Measurements from ENCODE around the gene HDHD2. TPM values are rescaled to one million over a fixed set of nuclear protein-coding genes. Genes with fewer than 3 reads are reported as not detected.
A peak's percentile ranks its signal among the peaks of the same experiment; 100 is the strongest.

Gene HDHD2
- total and polyA plus RNA-seq, 2 of the 13 experiments (the other 11 are each of a cell fraction or from before 2014, with no cell fraction given) = 10.2 to 34.7 TPM

DNA sequence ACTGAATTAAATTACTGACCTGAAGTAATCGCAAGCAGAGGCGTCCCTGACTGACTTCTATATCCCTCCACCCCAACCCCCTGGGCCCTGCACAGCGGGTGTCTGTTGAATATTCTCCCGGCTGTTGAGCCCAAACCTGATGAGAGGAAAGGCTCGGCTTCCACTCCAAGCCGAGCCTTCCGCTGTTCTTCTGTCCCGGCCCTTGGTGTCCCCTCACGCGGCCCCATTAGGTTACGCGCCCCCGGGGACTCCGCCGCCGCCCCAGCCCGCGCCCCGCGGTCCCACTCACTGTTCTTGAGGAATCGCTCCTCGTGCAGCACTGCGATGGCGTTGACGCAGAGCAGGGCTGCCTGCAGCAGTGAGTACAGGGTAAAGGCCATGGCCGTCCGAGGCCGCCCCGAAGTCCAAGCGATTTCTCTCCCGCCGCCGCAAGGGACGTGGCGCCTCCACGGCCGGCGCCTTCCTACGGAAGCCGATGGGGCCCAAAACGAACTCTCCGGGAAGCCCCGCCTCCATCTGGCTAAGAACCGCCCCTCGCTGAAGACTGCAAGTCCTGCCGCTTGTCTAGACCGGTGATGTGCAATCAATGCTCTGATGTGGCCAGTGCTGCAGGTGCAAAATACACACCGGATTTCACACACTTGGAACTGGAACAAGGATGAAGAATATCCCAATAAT is 25.7 kb upstream of the HDHD2 start, which contains the start of gene IER3IP1 (continued):
- TF ChIP-seq, protein P1, sequence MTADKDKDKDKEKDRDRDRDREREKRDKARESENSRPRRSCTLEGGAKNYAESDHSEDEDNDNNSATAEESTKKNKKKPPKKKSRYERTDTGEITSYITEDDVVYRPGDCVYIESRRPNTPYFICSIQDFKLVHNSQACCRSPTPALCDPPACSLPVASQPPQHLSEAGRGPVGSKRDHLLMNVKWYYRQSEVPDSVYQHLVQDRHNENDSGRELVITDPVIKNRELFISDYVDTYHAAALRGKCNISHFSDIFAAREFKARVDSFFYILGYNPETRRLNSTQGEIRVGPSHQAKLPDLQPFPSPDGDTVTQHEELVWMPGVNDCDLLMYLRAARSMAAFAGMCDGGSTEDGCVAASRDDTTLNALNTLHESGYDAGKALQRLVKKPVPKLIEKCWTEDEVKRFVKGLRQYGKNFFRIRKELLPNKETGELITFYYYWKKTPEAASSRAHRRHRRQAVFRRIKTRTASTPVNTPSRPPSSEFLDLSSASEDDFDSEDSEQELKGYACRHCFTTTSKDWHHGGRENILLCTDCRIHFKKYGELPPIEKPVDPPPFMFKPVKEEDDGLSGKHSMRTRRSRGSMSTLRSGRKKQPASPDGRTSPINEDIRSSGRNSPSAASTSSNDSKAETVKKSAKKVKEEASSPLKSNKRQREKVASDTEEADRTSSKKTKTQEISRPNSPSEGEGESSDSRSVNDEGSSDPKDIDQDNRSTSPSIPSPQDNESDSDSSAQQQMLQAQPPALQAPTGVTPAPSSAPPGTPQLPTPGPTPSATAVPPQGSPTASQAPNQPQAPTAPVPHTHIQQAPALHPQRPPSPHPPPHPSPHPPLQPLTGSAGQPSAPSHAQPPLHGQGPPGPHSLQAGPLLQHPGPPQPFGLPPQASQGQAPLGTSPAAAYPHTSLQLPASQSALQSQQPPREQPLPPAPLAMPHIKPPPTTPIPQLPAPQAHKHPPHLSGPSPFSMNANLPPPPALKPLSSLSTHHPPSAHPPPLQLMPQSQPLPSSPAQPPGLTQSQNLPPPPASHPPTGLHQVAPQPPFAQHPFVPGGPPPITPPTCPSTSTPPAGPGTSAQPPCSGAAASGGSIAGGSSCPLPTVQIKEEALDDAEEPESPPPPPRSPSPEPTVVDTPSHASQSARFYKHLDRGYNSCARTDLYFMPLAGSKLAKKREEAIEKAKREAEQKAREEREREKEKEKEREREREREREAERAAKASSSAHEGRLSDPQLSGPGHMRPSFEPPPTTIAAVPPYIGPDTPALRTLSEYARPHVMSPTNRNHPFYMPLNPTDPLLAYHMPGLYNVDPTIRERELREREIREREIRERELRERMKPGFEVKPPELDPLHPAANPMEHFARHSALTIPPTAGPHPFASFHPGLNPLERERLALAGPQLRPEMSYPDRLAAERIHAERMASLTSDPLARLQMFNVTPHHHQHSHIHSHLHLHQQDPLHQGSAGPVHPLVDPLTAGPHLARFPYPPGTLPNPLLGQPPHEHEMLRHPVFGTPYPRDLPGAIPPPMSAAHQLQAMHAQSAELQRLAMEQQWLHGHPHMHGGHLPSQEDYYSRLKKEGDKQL (CRISPR knock-in tag; IDR thresholded peaks at IDR 0.05; ENCODE audit: low read depth) = no peak
- TF ChIP-seq ZSCAN20 (CRISPR knock-in tag; IDR thresholded peaks at IDR 0.05; ENCODE audit: borderline replicate concordance) (peak; percentile 67; the same call in 1 of the 2 replicates), SMAD3 (CRISPR knock-in tag; IDR thresholded peaks at IDR 0.05) (no peak), RBFOX2 (IDR thresholded peaks at IDR 0.05; ENCODE audit: low read depth, low read length) (peak; percentile 89), AGO1 (IDR thresholded peaks at IDR 0.05; ENCODE audit: low read depth, low read length, poor library complexity, severe bottlenecking) (no peak), HOXA3 (CRISPR knock-in tag; IDR thresholded peaks at IDR 0.05) (peak; percentile 64), ZNF460 (CRISPR knock-in tag; IDR thresholded peaks at IDR 0.05; ENCODE audit: borderline replicate concordance) (no peak), NCOR1 (IDR thresholded peaks at IDR 0.05; ENCODE audit: borderline replicate concordance, low read length) (no peak; the same call in 1 of the 2 replicates), ZNF614 (CRISPR knock-in tag; IDR thresholded peaks at IDR 0.05; ENCODE audit: borderline replicate concordance) (peak; percentile 63; the same call in 1 of the 2 replicates), PLRG1 (conservative IDR thresholded peaks at IDR 0.05) (no peak), PRMT3 (CRISPR knock-in tag; IDR thresholded peaks at IDR 0.05; ENCODE audit: borderline replicate concordance, low read depth) (no peak), STAG1 (CRISPR knock-in tag; IDR thresholded peaks at IDR 0.05) (no peak), ZBTB1 (CRISPR knock-in tag; IDR thresholded peaks at IDR 0.05; ENCODE audit: borderline replicate concordance) (0 out of 2 replicates have a peak, but pooled peaks have one; percentile 37), ZSCAN25 (CRISPR knock-in tag; IDR thresholded peaks at IDR 0.05) (no peak), SIN3A (IDR thresholded peaks at IDR 0.05; ENCODE audit: borderline replicate concordance, low read depth, low read length) (no peak)
- TF ChIP-seq, protein P2, sequence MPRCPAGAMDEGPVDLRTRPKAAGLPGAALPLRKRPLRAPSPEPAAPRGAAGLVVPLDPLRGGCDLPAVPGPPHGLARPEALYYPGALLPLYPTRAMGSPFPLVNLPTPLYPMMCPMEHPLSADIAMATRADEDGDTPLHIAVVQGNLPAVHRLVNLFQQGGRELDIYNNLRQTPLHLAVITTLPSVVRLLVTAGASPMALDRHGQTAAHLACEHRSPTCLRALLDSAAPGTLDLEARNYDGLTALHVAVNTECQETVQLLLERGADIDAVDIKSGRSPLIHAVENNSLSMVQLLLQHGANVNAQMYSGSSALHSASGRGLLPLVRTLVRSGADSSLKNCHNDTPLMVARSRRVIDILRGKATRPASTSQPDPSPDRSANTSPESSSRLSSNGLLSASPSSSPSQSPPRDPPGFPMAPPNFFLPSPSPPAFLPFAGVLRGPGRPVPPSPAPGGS (CRISPR knock-in tag; IDR thresholded peaks at IDR 0.05) = peak; percentile 61; the same call in 1 of the 2 replicates
- TF ChIP-seq, protein P3, sequence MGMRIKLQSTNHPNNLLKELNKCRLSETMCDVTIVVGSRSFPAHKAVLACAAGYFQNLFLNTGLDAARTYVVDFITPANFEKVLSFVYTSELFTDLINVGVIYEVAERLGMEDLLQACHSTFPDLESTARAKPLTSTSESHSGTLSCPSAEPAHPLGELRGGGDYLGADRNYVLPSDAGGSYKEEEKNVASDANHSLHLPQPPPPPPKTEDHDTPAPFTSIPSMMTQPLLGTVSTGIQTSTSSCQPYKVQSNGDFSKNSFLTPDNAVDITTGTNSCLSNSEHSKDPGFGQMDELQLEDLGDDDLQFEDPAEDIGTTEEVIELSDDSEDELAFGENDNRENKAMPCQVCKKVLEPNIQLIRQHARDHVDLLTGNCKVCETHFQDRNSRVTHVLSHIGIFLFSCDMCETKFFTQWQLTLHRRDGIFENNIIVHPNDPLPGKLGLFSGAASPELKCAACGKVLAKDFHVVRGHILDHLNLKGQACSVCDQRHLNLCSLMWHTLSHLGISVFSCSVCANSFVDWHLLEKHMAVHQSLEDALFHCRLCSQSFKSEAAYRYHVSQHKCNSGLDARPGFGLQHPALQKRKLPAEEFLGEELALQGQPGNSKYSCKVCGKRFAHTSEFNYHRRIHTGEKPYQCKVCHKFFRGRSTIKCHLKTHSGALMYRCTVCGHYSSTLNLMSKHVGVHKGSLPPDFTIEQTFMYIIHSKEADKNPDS (CRISPR knock-in tag; IDR thresholded peaks at IDR 0.05) = no peak
- TF ChIP-seq, protein P4, sequence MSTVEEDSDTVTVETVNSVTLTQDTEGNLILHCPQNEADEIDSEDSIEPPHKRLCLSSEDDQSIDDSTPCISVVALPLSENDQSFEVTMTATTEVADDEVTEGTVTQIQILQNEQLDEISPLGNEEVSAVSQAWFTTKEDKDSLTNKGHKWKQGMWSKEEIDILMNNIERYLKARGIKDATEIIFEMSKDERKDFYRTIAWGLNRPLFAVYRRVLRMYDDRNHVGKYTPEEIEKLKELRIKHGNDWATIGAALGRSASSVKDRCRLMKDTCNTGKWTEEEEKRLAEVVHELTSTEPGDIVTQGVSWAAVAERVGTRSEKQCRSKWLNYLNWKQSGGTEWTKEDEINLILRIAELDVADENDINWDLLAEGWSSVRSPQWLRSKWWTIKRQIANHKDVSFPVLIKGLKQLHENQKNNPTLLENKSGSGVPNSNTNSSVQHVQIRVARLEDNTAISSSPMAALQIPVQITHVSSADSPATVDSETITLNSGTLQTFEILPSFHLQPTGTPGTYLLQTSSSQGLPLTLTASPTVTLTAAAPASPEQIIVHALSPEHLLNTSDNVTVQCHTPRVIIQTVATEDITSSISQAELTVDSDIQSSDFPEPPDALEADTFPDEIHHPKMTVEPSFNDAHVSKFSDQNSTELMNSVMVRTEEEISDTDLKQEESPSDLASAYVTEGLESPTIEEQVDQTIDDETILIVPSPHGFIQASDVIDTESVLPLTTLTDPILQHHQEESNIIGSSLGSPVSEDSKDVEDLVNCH (CRISPR knock-in tag; IDR thresholded peaks at IDR 0.05) = no peak
